Mesendoderm (in vitro differentiated cells): ENCODE measurements around the gene PLEKHB1.

Experiments
- DNase-seq: peaks from one replicate; pipeline ENCODE4 v3.0.0; 2013
- H2AK5ac ChIP-seq: 2 replicates; pipeline ENCODE4 v1.6.1; 2013; ENCODE audit warnings: low read length, inconsistent platforms
- H2BK120ac ChIP-seq: 2 replicates; pipeline ENCODE4 v1.6.1; 2013; ENCODE audit warnings: low read depth, mild to moderate bottlenecking, low read length, moderate library complexity, mixed read lengths
- H2BK15ac ChIP-seq: replicated peaks from 2 replicates; pipeline ENCODE4 v1.6.1; 2013; ENCODE audit warnings: low read depth, mild to moderate bottlenecking, moderate library complexity
- H2BK5ac ChIP-seq: 2 replicates; pipeline ENCODE4 v1.6.1; 2013; ENCODE audit warnings: low read length, inconsistent platforms
- H3K18ac ChIP-seq: 2 replicates; pipeline ENCODE4 v1.6.1; 2013; ENCODE audit warnings: mild to moderate bottlenecking, low read length, mixed read lengths
- H3K23ac ChIP-seq: one replicate; pipeline ENCODE4 v1.6.1; 2013; ENCODE audit warnings: low read length
- H3K27ac ChIP-seq: 2 replicates; pipeline ENCODE4 v1.5.1; 2013; ENCODE audit warnings: low read depth, mild to moderate bottlenecking, inconsistent platforms, low read length, moderate library complexity
- H3K27me3 ChIP-seq: 2 replicates; pipeline ENCODE4 v1.6.1; 2013; ENCODE audit warnings: low read length, control low read depth, mild to moderate bottlenecking, inconsistent platforms; ENCODE audit not compliant: insufficient read depth, poor library complexity
- H3K36me3 ChIP-seq: 2 replicates; pipeline ENCODE4 v1.6.1; 2013; ENCODE audit warnings: low read length, inconsistent platforms; ENCODE audit not compliant: control insufficient read depth, insufficient read depth
- H3K4ac ChIP-seq: one replicate; pipeline ENCODE4 v1.6.1; 2013; ENCODE audit warnings: low read depth, mild to moderate bottlenecking, low read length, moderate library complexity
- H3K4me1 ChIP-seq: 2 replicates; pipeline ENCODE4 v1.6.1; 2013; ENCODE audit warnings: low read depth, low read length, inconsistent platforms; ENCODE audit not compliant: control insufficient read depth
- H3K4me2 ChIP-seq: 2 replicates; pipeline ENCODE4 v1.6.1; 2013; ENCODE audit warnings: low read length
- H3K4me3 ChIP-seq: 2 replicates; pipeline ENCODE4 v1.5.1; 2013; ENCODE audit warnings: mild to moderate bottlenecking, low read length
- H3K56ac ChIP-seq: one replicate; pipeline ENCODE4 v1.6.1; 2013; ENCODE audit warnings: low read length
- H3K79me1 ChIP-seq: 2 replicates; pipeline ENCODE4 v1.6.1; 2013; ENCODE audit warnings: low read length, inconsistent platforms
- H3K79me2 ChIP-seq: 2 replicates; pipeline ENCODE4 v1.6.1; 2013; ENCODE audit warnings: mild to moderate bottlenecking, low read length; ENCODE audit not compliant: control insufficient read depth, insufficient read depth
- H3K9ac ChIP-seq: 2 replicates; pipeline ENCODE4 v1.6.1; 2013; ENCODE audit warnings: low read length, inconsistent platforms
- H4K5ac ChIP-seq: one replicate; pipeline ENCODE4 v1.6.1; 2013; ENCODE audit warnings: low read length
- H4K8ac ChIP-seq: one replicate; pipeline ENCODE4 v1.6.1; 2013; ENCODE audit warnings: low read depth, mild to moderate bottlenecking, control low read depth, low read length, moderate library complexity
- WGBS: extraction: QIAGEN DNeasy Blood & Tissue Kit; methylation state at CpG from one replicate; pipeline ENCODE4 v1.1.7; 2013; ENCODE audit warnings: low lambda C conversion rate, missing lambda C conversion rate; ENCODE audit not compliant: insufficient coverage; ENCODE audit errors: extremely low coverage; 5-methylcytosine and 5-hydroxymethylcytosine counted together

PLEKHB1 gene

GRCh38 chr11:73650400-73650799 lies 4.0 kb downstream of the PLEKHB1 start:
- H3K36me3 ChIP-seq, result no peaks in the 10 kb centered on the region
- H3K4me3 ChIP-seq, result no peak overlapping the region
- H2BK15ac ChIP-seq, result no peak overlapping the region
- H4K5ac ChIP-seq, result no peak overlapping the region
- H2BK5ac ChIP-seq, result no peak overlapping the region
- no peaks in the 10 kb centered on the region for H3K79me2 ChIP-seq
- no peaks in the 10 kb centered on the region for H3K27me3 ChIP-seq
- H3K9ac ChIP-seq, result no peak overlapping the region
- H3K79me1 ChIP-seq, result no peaks in the 10 kb centered on the region
- H3K56ac ChIP-seq, result no peak overlapping the region
- H3K18ac ChIP-seq, result no peak overlapping the region
- no peak overlapping the region for H2AK5ac ChIP-seq
- H4K8ac ChIP-seq, result no peak overlapping the region
- no peak overlapping the region for H2BK120ac ChIP-seq
- no CpG with 5 or more reads among the region's 14 CpGs for WGBS
- no peak overlapping the region for H3K23ac ChIP-seq
- H3K4me1 ChIP-seq, result peaks cover 10% of the 10 kb centered on the region
- DNase-seq, result no peak
- no peak overlapping the region for H3K4me2 ChIP-seq
- no peak overlapping the region for H3K27ac ChIP-seq
- H3K4ac ChIP-seq, result no peak overlapping the region

DNA sequence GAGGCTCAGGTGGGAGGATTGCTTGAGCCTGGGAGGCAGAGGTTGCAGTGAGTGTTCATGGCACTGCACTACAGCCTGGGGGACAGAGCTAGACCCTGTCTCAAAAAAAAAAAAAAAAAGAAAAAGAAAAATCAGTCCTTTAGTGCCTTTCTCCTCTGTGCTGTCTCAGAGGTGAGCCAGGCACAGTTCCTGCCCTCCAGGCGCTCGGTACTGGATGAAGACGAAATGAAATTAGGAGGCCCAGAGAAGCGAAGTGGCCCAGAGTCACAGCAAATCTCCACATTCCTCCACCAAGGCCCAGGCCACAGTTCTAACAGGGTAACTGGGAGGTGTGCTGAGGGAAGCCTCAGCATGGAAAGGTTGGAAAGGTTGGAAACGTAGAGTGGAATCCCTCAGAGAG lies 4.9 kb downstream of the PLEKHB1 start:
- no peaks in the 10 kb centered on the region for H3K27me3 ChIP-seq
- H3K79me2 ChIP-seq, result no peaks in the 10 kb centered on the region
- H3K4me2 ChIP-seq, result no peak overlapping the region
- no peak overlapping the region for H3K4me3 ChIP-seq
- WGBS, result no CpG with 5 or more reads among the region's 5 CpGs
- H3K4me1 ChIP-seq, result peaks cover 10% of the 10 kb centered on the region
- H3K27ac ChIP-seq, result no peak overlapping the region
- no peak overlapping the region for H3K4ac ChIP-seq
- no peak overlapping the region for H3K56ac ChIP-seq
- no peak overlapping the region for H2BK5ac ChIP-seq
- H2BK120ac ChIP-seq, result no peak overlapping the region
- DNase-seq, result no peak
- H4K8ac ChIP-seq, result no peak overlapping the region
- H2BK15ac ChIP-seq, result no peak overlapping the region
- H3K36me3 ChIP-seq, result no peaks in the 10 kb centered on the region
- no peak overlapping the region for H3K9ac ChIP-seq
- no peak overlapping the region for H3K18ac ChIP-seq
- no peaks in the 10 kb centered on the region for H3K79me1 ChIP-seq
- H4K5ac ChIP-seq, result no peak overlapping the region
- no peak overlapping the region for H2AK5ac ChIP-seq
- H3K23ac ChIP-seq, result no peak overlapping the region

- no peaks in the 10 kb centered on the region for H3K27me3 ChIP-seq
- no peak overlapping the region for H3K4me3 ChIP-seq
- H2AK5ac ChIP-seq, result no peak overlapping the region
- H2BK120ac ChIP-seq, result no peak overlapping the region
- no peak overlapping the region for H2BK15ac ChIP-seq
- no CpG with 5 or more reads among the region's 9 CpGs for WGBS
- H3K36me3 ChIP-seq, result no peaks in the 10 kb centered on the region
- no peaks in the 10 kb centered on the region for H3K79me1 ChIP-seq
- no peaks in the 10 kb centered on the region for H3K79me2 ChIP-seq
- no peak overlapping the region for H3K4ac ChIP-seq
- no peak overlapping the region for H3K56ac ChIP-seq
- DNase-seq, result no peak
- H3K4me2 ChIP-seq, result no peak overlapping the region
- H4K5ac ChIP-seq, result no peak overlapping the region
- H3K9ac ChIP-seq, result no peak overlapping the region
- peaks cover 7% of the 10 kb centered on the region for H3K4me1 ChIP-seq
- peak overlapping the region; percentile 59 for H3K23ac ChIP-seq
- no peak overlapping the region for H3K18ac ChIP-seq
- H3K27ac ChIP-seq, result no peak overlapping the region
- H2BK5ac ChIP-seq, result no peak overlapping the region
- no peak overlapping the region for H4K8ac ChIP-seq
Observed at GRCh38 chr11:73651661-73652045, 5.3 kb downstream of the PLEKHB1 start.

- no peak overlapping the region for H3K4me3 ChIP-seq
- WGBS, result no CpG with 5 or more reads among the region's 8 CpGs
- no peak overlapping the region for H4K8ac ChIP-seq
- H3K79me2 ChIP-seq, result no peaks in the 10 kb centered on the region
- no peak overlapping the region for H2BK120ac ChIP-seq
- peaks cover 3% of the 10 kb centered on the region for H3K4me1 ChIP-seq
- peak overlapping the region; percentile 59 for H3K23ac ChIP-seq
- H3K79me1 ChIP-seq, result no peaks in the 10 kb centered on the region
- no peak overlapping the region for H2BK15ac ChIP-seq
- no peak overlapping the region for H3K9ac ChIP-seq
- H3K27ac ChIP-seq, result no peak overlapping the region
- H3K27me3 ChIP-seq, result no peaks in the 10 kb centered on the region
- no peaks in the 10 kb centered on the region for H3K36me3 ChIP-seq
- no peak overlapping the region for H3K4ac ChIP-seq
- no peak overlapping the region for H3K18ac ChIP-seq
- peak; percentile 69 for DNase-seq
- H2BK5ac ChIP-seq, result no peak overlapping the region
- H4K5ac ChIP-seq, result no peak overlapping the region
- H3K56ac ChIP-seq, result peak overlapping the region; percentile 58
- H2AK5ac ChIP-seq, result no peak overlapping the region
- no peak overlapping the region for H3K4me2 ChIP-seq
Observed at GRCh38 chr11:73652046-73652730, 5.8 kb downstream of the PLEKHB1 start.

- Histone ChIP-seq H4K8ac (no peak overlapping the region), H2BK120ac (no peak overlapping the region), H3K4me1 (peaks cover 3% of the 10 kb centered on the region), H3K79me1 (no peaks in the 10 kb centered on the region), H2BK15ac (no peak overlapping the region), H3K56ac (no peak overlapping the region), H3K36me3 (no peaks in the 10 kb centered on the region), H2BK5ac (no peak overlapping the region), H3K4ac (no peak overlapping the region), H3K4me3 (no peak overlapping the region), H3K27me3 (no peaks in the 10 kb centered on the region), H4K5ac (no peak overlapping the region), H3K18ac (no peak overlapping the region), H3K27ac (no peak overlapping the region), H3K79me2 (no peaks in the 10 kb centered on the region), H3K9ac (no peak overlapping the region), H3K23ac (no peak overlapping the region), H2AK5ac (no peak overlapping the region), H3K4me2 (no peak overlapping the region)
- DNase-seq, result no peak
- WGBS, result no CpG with 5 or more reads among the region's 6 CpGs
Observed at GRCh38 chr11:73652856-73653559, 6.6 kb downstream of the PLEKHB1 start.
